GM21717 (cell line): ENCODE data around the gene CNKSR1.
"Not testable (repeated sequence)": the region's sequence is repeated elsewhere in the genome, so short reads cannot be mapped to it uniquely, and the experiment has no call there.

Source experiments
- ATAC-seq: cut with Tn5 transposase; IDR thresholded peaks from one replicate; pipeline ENCODE4 v1.9.1; 2021; ENCODE audit warnings: mild to moderate bottlenecking, moderate library complexity; ENCODE audit not compliant: unreplicated experiment

CNKSR1 gene

DNA sequence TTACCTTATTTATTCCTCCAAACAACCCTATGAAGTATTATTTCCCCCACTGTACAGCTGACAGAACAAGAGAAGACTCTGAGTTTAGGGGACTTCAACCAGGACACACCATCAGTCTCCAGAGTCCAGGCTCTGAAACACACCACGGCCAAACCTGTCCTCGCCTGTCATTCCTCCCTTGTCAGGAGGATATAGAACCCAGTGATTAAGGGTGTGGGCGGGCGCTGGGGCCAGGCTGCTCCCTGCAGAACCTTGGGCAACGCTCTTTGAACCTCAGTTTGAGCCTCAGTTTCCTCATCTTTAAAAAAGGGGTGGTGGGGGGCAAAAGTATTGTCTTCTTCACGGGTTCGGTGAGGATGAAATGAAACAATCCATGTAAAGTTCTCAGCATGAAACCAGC is 47.3 kb downstream of the CNKSR1 start:
- ATAC-seq = no peak

DNA sequence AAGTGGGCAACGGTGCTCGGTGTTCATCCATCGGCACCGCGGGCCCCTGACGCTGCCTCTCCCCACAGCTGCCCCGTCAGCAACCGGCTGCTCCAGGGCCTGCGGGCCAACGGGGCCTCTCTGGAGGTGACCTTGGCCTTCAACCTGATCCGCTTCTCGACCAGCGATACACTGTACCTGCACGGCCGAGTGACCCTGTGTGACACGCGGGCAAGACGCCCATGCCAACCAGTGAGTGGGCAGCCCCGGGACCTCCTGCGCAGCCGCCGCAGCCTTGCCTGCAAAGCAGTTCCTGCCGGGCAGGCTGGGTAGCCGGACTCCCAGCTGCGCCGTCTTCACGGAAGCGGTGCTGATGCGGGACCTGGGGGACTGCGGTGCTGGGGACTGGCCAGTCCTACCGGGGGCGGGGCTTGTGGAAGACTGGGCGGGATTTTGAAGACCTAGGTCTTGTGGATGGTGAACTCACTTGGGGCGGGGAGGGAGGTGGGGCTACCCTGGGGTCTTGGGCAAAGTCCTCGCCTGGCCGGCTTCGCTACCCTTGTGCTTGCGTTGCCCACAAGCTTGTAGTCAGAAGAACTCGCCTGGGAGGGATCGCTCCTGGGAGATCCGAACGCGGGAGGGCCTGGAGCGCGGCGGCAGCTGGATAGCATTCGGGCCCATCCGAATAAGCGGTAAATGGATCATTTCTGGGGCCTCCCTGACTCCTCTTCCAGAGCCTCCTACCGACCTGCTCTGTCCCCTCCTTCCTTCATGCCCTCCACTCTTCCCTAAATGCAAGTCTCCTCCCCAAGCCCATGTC is 47.9 kb downstream of the CNKSR1 start:
- no peak for ATAC-seq

- not testable (repeated sequence) for ATAC-seq
Measured at GRCh38 chr1:26230682-26231081, 53.4 kb downstream of the CNKSR1 start.

- peak; percentile 85 for ATAC-seq
Measured at GRCh38 chr1:26233903-26234643, 56.8 kb downstream of the CNKSR1 start, which contains the start of gene CEP85. Gene CEP85, plus strand, starts transcription at chr1:26234200. Its CDS starts 5,584 bp downstream, at chr1:26239784.

- peak; percentile 6 for ATAC-seq
Measured at GRCh38 chr1:26234644-26235370, 57.5 kb downstream of the CNKSR1 start.

- no peak for ATAC-seq
Measured at GRCh38 chr1:26237230-26237966, 60.1 kb downstream of the CNKSR1 start.
